ENCODE results near the gene PAPOLB. TPM values are rescaled to one million over a fixed set of nuclear protein-coding genes. Genes with fewer than 3 reads are reported as not detected.

Gene PAPOLB
- total and polyA plus RNA-seq, 2 donors (not counting 3 experiments of a cell fraction or from before 2014, with no cell fraction given) = 0.07 TPM; not detected in 1

DNA sequence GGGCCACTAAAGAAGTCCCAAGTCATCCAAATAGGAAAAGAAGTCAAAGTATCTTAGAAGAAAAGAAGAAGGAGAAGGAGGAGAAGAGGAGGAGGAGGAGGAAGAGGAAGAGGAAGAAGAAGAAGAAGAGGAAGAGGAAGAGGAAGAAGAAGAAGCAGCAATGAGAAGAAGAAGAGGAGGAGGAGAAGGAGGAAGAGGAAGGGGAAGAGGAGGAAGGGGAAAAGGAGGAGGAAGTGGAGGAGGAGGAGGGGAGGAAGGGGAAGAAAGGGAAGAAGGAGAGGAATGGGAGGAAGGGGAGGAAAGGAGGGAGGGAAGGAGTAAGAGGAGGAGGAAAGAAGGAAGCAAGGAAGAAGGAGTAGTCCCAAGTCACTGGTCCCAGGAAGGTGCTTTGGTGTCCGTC is 43.3 kb upstream of the PAPOLB start:
- Histone ChIP-seq H3K4me1 (ENCODE audit: control insufficient read depth, extremely low read depth, insufficient read depth, low read length) (no peaks in the 10 kb centered on the region), H4K20me1 (replicated peaks; ENCODE audit: control insufficient read depth, extremely low read depth, insufficient read depth, low read length) (no peaks in the 10 kb centered on the region), H3K27me3 (ENCODE audit: control insufficient read depth in 2 of 2, insufficient read depth in 2 of 2, low read length in 2 of 2) (peaks cover 0 to 2% of the 10 kb centered on the region in 2 experiments), H3K9me1 (replicated peaks; ENCODE audit: control insufficient read depth, extremely low read depth, insufficient read depth, low read length) (no peaks in the 10 kb centered on the region), H3K4me2 (ENCODE audit: insufficient read depth, low read length) (no peak overlapping the region), H2AFZ (ENCODE audit: low read depth, low read length) (no peak overlapping the region), H3K4me3 (replicated peaks in 1 of 3; ENCODE audit: insufficient read depth in 1 of 3, low read depth in 1 of 3, low read length in 3 of 3) (no peak overlapping the region), H3K9ac (replicated peaks; ENCODE audit: extremely low read depth, insufficient read depth, low read length) (no peak overlapping the region), H3K79me2 (ENCODE audit: control insufficient read depth, insufficient read depth, low read length) (no peaks in the 10 kb centered on the region), H3K27ac (ENCODE audit: insufficient read depth, low read depth, low read length) (no peak overlapping the region), H3K9me3 (replicated peaks; ENCODE audit: control insufficient read depth, insufficient read depth, low read length) (no peaks in the 10 kb centered on the region), H3K36me3 (ENCODE audit: control insufficient read depth in 2 of 2, extremely low read depth in 1 of 2, insufficient read depth in 2 of 2, low read length in 2 of 2) (no peaks in the 10 kb centered on the region)
- BruUV-seq (replicated peaks) = no TSS peak
- ChIA-PET POLR2A (no interaction called here), CTCF (no interaction called here)
- dilution Hi-C loops (cut with MboI; ENCODE audit: extremely low pct_ligation_motif_present, low sequenced_read_pairs) = no loop called here
- FAIRE-seq (no peak), DNase-seq (ENCODE audit: low read depth, low spot score) (no peak)
- TF ChIP-seq GATA2 (IDR thresholded peaks at IDR 0.05; ENCODE audit: insufficient read depth, insufficient read length, low read depth, low read length) (no peak), MYC (IDR thresholded peaks at IDR 0.05; ENCODE audit: low read depth, low read length) (no peak), POLR2AphosphoS5 (IDR thresholded peaks at IDR 0.05; ENCODE audit: insufficient read depth, low read depth, low read length) (no peak), FOS (IDR thresholded peaks at IDR 0.05; ENCODE audit: borderline replicate concordance, insufficient read depth, low read length) (no peak), JUN (IDR thresholded peaks at IDR 0.05; ENCODE audit: borderline replicate concordance, insufficient read depth, insufficient read length, low read depth) (no peak), EZH2 (IDR thresholded peaks at IDR 0.05; ENCODE audit: borderline replicate concordance, low read depth, low read length, severe bottlenecking) (no peak), POLR2A (IDR thresholded peaks at IDR 0.05; ENCODE audit: low read depth, low read length) (no peak)
- TF ChIP-seq, protein P1, sequence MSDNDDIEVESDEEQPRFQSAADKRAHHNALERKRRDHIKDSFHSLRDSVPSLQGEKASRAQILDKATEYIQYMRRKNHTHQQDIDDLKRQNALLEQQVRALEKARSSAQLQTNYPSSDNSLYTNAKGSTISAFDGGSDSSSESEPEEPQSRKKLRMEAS (IDR thresholded peaks at IDR 0.05; ENCODE audit: insufficient read depth, insufficient read length) = no peak
- TF ChIP-seq, protein P2, sequence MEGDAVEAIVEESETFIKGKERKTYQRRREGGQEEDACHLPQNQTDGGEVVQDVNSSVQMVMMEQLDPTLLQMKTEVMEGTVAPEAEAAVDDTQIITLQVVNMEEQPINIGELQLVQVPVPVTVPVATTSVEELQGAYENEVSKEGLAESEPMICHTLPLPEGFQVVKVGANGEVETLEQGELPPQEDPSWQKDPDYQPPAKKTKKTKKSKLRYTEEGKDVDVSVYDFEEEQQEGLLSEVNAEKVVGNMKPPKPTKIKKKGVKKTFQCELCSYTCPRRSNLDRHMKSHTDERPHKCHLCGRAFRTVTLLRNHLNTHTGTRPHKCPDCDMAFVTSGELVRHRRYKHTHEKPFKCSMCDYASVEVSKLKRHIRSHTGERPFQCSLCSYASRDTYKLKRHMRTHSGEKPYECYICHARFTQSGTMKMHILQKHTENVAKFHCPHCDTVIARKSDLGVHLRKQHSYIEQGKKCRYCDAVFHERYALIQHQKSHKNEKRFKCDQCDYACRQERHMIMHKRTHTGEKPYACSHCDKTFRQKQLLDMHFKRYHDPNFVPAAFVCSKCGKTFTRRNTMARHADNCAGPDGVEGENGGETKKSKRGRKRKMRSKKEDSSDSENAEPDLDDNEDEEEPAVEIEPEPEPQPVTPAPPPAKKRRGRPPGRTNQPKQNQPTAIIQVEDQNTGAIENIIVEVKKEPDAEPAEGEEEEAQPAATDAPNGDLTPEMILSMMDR (IDR thresholded peaks at IDR 0.05; ENCODE audit: extremely low read depth in 1 of 2, insufficient read depth in 1 of 2, low read depth in 1 of 2, low read length in 2 of 2) = no peak
- intact Hi-C loops (cut with micrococcal nuclease) = no loop called here
